Renal pelvis (tissue), 12 donors: ENCODE data around the gene EFHD1. TPM values are rescaled to one million over a fixed set of nuclear protein-coding genes. Genes with fewer than 3 reads are reported as not detected.

Experiments
- DNase-seq: peaks from one replicate; pipeline ENCODE4 v3.0.0-alpha.2; 2013
- long read RNA-seq, 16 experiments: transcript quantifications; one replicate each; lab custom pipeline, GENCODE V29; 2026
- polyA plus RNA-seq, 3 donors: library from polyadenylated mRNA; unstranded; fragments of 120-200 nt; gene quantifications; one replicate each; pipeline ENCODE4 v1.2.1, GENCODE V29; 2013; ENCODE audit not compliant: insufficient read length in 3 of 3

Gene EFHD1, protein sequence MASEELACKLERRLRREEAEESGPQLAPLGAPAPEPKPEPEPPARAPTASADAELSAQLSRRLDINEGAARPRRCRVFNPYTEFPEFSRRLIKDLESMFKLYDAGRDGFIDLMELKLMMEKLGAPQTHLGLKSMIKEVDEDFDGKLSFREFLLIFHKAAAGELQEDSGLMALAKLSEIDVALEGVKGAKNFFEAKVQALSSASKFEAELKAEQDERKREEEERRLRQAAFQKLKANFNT
- 10 to 100 TPM; 58.4 to 77.2 (median 62.4) TPM for polyA plus RNA-seq
- long read RNA-seq, donor 1, transcript EFHD1-201 (4 exons, 2,259 nt): major isoform, 17 of 20 reads
- long read RNA-seq, donor 1, partial matches to known transcripts: 0 of 20 reads
- long read RNA-seq, donor 1, other reads (novel, unspliced or antisense): 0 of 20 reads
- long read RNA-seq, donor 2, transcript EFHD1-201 (4 exons, 2,259 nt): major isoform, 28 of 34 reads
- long read RNA-seq, donor 2, transcript EFHD1-204 (3 exons, 1,538 nt): minor isoform, 6 of 34 reads
- long read RNA-seq, donor 2, partial matches to known transcripts: 0 of 34 reads
- long read RNA-seq, donor 2, other reads (novel, unspliced or antisense): 0 of 34 reads
- long read RNA-seq, donor 3, transcript EFHD1-201 (4 exons, 2,259 nt): major isoform, 25 of 35 reads
- long read RNA-seq, donor 3, transcript EFHD1-204 (3 exons, 1,538 nt): minor isoform, 8 of 35 reads
- long read RNA-seq, donor 3, partial matches to known transcripts: 0 of 35 reads
- long read RNA-seq, donor 3, other reads (novel, unspliced or antisense): 0 of 35 reads
- long read RNA-seq, donor 4, transcript EFHD1-204 (3 exons, 1,538 nt): minor isoform, 19 of 50 reads
- long read RNA-seq, donor 4, transcript EFHD1-201 (4 exons, 2,259 nt): major isoform, 31 of 50 reads
- long read RNA-seq, donor 4, partial matches to known transcripts: 0 of 50 reads
- long read RNA-seq, donor 4, other reads (novel, unspliced or antisense): 0 of 50 reads
- long read RNA-seq, donor 5, transcript EFHD1-201 (4 exons, 2,259 nt): major isoform, 13 of 17 reads
- long read RNA-seq, donor 5, partial matches to known transcripts: 0 of 17 reads
- long read RNA-seq, donor 5, other reads (novel, unspliced or antisense): 0 of 17 reads
- long read RNA-seq, donor 6, transcript EFHD1-201 (4 exons, 2,259 nt): major isoform, 23 of 36 reads
- long read RNA-seq, donor 6, transcript EFHD1-204 (3 exons, 1,538 nt): minor isoform, 13 of 36 reads
- long read RNA-seq, donor 6, partial matches to known transcripts: 0 of 36 reads
- long read RNA-seq, donor 6, other reads (novel, unspliced or antisense): 0 of 36 reads
- long read RNA-seq, donor 7, transcript EFHD1-201 (4 exons, 2,259 nt): major isoform, 40 of 51 reads
- long read RNA-seq, donor 7, transcript EFHD1-204 (3 exons, 1,538 nt): minor isoform, 5 of 51 reads
- long read RNA-seq, donor 7, partial matches to known transcripts: 6 of 51 reads
- long read RNA-seq, donor 7, other reads (novel, unspliced or antisense): 0 of 51 reads
- long read RNA-seq, donor 8, partial matches to known transcripts: 0 of 3 reads
- long read RNA-seq, donor 8, other reads (novel, unspliced or antisense): 0 of 3 reads
- long read RNA-seq, donor 9, transcript EFHD1-201 (4 exons, 2,259 nt): major isoform, 20 of 24 reads
- long read RNA-seq, donor 9, partial matches to known transcripts: 0 of 24 reads
- long read RNA-seq, donor 9, other reads (novel, unspliced or antisense): 0 of 24 reads
- long read RNA-seq, donor 10, transcript EFHD1-204 (3 exons, 1,538 nt): minor isoform, 6 of 19 reads
- long read RNA-seq, donor 10, transcript EFHD1-201 (4 exons, 2,259 nt): major isoform, 13 of 19 reads
- long read RNA-seq, donor 10, partial matches to known transcripts: 0 of 19 reads
- long read RNA-seq, donor 10, other reads (novel, unspliced or antisense): 0 of 19 reads
- long read RNA-seq, donor 11, transcript EFHD1-201 (4 exons, 2,259 nt): major isoform, 19 of 32 reads
- long read RNA-seq, donor 11, partial matches to known transcripts: 11 of 32 reads
- long read RNA-seq, donor 11, other reads (novel, unspliced or antisense): 0 of 32 reads
- long read RNA-seq, donor 12, transcript EFHD1-201 (4 exons, 2,259 nt): major isoform, 44 of 53 reads
- long read RNA-seq, donor 12, transcript EFHD1-204 (3 exons, 1,538 nt): minor isoform, 9 of 53 reads
- long read RNA-seq, donor 12, partial matches to known transcripts: 0 of 53 reads
- long read RNA-seq, donor 12, other reads (novel, unspliced or antisense): 0 of 53 reads
- long read RNA-seq, donor 13, transcript EFHD1-201 (4 exons, 2,259 nt): major isoform, 10 of 15 reads
- long read RNA-seq, donor 13, transcript EFHD1-204 (3 exons, 1,538 nt): minor isoform, 5 of 15 reads
- long read RNA-seq, donor 13, partial matches to known transcripts: 0 of 15 reads
- long read RNA-seq, donor 13, other reads (novel, unspliced or antisense): 0 of 15 reads
- long read RNA-seq, donor 14: 0 reads
- long read RNA-seq, donor 15, transcript EFHD1-204 (3 exons, 1,538 nt): minor isoform, 17 of 43 reads
- long read RNA-seq, donor 15, transcript EFHD1-201 (4 exons, 2,259 nt): major isoform, 26 of 43 reads
- long read RNA-seq, donor 15, partial matches to known transcripts: 0 of 43 reads
- long read RNA-seq, donor 15, other reads (novel, unspliced or antisense): 0 of 43 reads
- long read RNA-seq, donor 16, transcript EFHD1-204 (3 exons, 1,538 nt): minor isoform, 16 of 70 reads
- long read RNA-seq, donor 16, transcript EFHD1-201 (4 exons, 2,259 nt): major isoform, 31 of 70 reads
- long read RNA-seq, donor 16, partial matches to known transcripts: 21 of 70 reads
- long read RNA-seq, donor 16, other reads (novel, unspliced or antisense): 0 of 70 reads

DNA sequence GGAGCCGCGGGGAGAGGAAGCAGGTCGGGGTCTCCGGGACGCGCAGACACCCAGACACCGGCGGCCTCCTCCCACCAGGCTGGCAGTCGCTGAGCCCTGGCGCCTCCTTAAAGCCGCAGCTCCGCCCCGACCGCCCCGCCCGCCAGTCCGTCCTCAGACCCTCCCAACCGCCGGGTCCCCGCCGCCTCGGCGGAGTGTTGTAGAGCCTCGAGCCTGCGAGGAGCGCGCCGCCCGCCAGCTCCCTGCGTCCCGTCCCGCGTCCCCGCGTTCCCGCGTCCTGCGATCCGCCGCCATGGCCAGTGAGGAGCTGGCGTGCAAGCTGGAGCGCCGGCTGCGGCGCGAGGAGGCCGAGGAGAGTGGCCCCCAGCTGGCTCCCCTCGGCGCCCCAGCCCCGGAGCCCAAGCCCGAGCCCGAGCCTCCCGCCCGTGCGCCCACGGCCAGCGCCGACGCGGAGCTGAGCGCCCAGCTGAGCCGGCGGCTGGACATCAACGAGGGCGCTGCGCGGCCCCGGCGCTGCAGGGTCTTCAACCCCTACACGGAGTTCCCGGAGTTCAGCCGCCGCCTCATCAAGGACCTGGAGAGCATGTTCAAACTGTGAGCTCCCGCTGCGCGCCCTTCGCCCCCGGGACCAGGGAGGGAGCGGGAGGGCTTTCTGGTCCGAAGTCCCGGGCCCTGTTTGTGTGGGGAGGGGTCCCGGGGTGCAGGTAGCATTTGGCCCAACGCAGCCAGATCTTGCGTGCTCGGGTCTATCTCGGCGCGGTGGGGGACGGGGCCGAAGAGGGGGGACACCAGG lies at the start of gene EFHD1:
Gene EFHD1, plus strand, starts transcription at position 192 of the 793 bp plus-strand sequence. Its CDS starts 101 bp downstream, at position 293.
- DNase-seq: peak; percentile 73

DNA sequence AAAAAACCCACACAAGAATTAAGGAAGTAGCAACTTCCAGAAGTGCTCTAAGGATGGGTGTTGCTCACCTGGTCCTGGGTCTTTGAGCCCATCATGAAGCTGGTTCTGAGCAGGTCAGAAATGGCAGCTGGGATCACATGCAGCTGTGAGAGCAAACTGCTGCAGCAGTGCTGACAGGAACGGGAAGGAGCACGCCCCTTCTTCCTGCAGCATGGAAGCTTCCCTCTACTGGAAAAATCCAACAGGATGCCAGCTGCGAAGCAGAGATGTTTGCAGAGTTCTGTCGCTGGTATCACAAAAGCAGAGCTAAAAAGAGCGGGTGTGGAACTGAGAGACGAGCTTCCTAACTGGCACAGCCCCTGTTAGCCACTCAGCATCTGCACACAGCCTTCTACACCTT lies 49.2 kb upstream of the EFHD1 start:
- DNase-seq: no peak

DNA sequence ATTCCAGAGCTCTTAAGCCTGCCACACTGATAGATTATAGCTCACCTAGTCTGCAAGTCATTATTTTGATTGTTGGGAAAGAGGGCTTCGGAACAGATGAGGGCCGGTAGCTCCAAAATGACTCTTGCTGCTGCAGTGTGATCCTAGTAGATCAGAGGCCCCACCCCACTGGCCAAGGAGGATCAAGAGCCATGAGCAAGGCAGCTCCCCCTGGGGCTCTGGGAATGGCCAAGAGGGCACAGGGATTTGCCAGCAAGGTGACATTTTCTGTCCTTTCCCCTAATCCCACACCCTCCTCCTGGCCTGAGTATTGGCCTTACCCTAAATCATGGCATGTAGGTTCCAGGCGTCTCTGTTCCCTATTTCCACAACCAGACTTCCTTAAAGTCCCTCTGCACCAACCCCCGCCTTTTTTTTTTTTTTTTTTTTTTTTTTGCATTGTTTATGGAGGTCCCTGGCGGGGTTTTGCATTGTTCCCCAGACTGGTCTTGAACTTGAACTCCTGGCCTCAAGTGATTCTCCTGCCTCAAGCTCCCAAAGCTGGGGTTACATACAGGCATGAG lies 46.4 kb upstream of the EFHD1 start:
- DNase-seq: no peak

DNA sequence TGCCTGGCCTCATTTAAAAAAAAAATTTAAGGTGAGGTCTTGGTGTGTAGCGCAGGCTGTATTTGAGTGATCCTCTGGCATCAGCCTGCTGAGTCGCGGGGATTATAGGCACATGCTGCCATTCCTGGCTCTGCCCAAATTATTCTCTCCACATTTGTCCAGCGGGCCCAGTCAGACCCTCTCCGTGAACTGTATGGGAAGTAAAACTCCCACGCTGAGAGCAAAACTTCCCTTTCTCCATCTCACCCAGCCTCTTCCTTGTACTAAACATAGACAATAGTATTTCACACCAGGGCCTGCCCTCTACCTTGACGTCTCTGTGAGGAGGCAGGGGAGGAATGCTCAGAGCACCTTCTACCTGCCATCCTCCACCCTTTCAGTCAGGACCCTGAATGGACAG lies 45.9 kb upstream of the EFHD1 start:
- DNase-seq: no peak

DNA sequence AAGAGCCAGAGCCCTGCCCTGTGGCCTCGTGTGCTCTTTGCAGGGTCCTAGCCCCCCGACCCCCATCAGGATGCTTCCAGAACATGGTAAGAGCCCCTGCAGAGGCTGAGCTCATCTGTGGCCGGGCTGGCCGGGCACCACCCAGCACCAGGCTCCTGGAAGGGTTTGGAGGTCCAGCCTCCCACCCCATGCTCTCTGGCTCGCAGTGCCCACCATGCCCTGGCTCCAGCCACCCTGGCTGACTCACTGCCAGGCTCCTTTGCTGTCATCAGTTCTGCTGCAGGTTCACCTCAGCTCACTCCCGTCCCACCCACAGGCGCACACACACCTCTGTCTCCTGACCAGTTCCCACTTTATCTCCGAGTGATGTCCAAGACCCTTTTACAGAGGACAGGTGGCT lies 45.4 kb upstream of the EFHD1 start:
- DNase-seq: no peak

DNA sequence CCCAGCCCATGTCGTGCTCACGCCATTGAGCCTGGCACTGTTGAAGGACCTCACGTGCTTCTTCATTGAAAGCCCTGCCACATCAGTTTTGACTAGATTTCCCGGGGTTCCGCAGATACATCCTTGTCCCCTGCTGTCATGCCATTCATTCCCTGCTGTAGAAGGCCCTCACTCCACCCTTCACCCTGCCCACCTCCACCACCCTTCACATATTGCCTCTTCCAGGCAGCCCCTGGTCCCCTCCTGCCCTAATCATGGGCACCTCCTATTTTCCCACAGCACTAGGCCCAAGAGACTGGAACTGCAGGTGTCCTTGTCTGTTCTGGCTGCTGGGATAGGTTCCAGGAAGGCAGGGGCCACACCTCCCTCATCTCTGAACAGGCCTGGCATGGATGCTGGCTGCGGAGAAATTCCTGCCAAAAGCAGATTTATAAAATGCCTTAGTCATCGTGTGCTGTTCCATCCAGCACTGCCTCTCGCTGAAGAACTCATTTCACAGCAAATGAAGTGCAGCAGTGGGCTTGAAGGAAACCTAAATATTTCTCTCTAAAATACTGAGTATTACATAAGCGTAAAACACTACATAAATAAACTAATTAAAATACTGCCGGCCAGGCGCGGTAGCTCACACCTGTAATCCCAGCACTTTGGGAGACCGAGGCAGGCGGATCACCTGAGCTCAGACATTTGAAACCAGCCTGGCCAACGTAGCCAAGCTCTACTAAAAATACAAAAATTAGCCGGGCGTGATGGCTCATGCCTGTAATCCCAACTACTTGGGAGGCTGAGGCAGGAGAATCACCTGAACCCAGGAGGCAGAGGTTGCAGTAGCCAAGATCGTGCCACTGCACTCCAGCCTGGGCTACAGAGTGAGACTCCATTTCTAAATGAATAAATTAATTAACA lies 44.5 kb upstream of the EFHD1 start:
- no peak for DNase-seq

DNA sequence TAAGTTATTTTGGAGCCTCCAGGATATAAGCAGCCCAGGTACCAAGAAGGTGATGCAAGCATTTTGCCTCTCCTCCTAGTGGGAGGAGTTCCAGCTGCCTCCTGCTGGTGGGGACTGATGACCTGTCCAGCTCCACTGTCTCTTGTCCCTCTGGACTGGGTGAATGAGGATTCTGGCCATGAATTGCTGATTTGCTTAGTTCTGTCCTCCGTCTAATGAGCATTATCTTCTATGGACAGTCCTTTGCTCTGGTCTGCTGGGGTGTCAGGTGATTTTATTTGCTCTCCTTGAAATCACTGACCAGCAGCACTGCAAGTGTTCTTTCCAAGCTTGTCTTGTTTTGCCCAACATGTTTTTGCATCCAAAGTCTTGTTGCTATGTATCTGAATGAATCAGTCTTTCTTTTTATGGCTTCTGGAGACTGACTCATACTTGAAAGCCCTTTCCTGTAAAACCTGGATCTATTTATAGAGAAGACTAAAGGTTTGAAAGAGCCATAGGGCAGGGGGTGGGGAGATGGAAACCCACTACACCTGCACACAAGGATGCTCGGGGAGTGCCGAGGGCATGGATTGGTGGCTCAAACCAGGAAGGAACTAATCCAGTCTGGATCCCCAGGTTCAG lies 40.5 kb upstream of the EFHD1 start:
- no peak for DNase-seq

DNA sequence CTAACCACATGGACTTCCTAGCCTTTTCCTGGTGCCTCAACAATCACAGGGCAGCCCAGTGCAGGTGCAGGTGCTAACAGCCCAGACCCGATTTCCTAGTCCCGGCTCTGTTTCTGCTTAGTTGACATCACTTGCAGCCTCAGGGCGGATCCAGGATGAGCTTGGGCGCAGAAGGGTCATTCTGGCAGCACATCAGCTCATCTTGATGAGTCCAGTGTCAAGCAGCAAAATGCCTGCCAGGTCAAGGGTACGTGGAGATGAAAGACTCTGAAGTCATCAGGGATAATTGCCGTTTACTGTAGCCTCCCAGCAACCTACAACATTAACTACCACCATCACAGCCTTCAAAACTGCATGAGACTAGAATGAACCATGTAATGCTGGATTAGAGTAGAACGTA lies 39.4 kb upstream of the EFHD1 start:
- no peak for DNase-seq

DNA sequence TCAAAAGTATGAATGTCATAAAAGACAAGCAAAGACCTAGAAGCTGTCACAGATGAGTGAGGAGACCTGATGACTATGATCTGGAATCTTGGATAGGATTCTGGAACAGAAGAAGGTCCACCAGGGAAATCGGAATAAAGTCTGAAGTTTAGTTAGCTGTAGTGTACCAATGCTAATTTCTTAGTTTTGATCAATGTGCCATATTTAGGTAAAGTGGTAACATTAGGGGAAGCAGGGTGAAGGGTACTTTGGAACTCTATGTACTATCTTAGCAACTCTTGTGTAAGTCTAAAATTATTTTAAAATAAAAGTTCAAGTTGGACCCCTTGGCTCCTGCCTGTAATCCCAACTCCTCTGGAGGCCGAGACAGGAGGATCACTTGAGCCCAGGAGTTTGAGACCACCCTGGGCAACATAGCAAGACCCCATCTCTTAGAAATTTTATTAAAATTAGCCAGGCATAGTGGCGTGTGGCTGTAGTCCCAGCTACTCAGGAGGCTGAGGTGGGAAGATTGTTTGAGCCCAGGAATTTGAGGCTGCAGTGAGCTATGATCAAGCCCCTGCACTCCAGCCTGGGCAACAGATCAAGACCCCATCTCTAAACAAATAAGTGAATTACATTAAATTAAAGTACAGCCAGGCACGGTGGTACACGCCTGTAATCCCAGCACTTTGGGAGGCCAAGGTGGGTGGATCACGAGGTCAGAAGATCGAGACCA lies 35.9 kb upstream of the EFHD1 start:
- DNase-seq: no peak

DNA sequence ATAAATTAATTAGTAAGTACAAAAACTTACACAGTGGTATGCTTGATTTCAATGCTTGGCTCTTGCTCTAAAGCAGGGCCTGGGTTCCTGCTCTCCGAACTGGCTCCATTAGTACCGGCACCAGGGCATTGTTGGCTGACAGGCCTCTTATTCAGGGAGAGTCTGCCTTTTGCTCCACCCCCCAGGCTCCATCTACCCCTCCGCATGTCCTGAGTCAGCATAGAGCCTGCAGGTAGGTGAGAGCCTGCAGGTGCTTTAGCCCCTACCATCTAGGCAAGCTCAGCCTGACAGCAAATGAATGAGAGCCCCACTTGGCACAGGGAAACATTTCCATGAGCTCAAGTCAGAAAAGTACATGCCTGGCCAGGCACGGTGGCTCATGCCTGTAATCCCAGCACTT lies 35.1 kb upstream of the EFHD1 start:
- DNase-seq: no peak

DNA sequence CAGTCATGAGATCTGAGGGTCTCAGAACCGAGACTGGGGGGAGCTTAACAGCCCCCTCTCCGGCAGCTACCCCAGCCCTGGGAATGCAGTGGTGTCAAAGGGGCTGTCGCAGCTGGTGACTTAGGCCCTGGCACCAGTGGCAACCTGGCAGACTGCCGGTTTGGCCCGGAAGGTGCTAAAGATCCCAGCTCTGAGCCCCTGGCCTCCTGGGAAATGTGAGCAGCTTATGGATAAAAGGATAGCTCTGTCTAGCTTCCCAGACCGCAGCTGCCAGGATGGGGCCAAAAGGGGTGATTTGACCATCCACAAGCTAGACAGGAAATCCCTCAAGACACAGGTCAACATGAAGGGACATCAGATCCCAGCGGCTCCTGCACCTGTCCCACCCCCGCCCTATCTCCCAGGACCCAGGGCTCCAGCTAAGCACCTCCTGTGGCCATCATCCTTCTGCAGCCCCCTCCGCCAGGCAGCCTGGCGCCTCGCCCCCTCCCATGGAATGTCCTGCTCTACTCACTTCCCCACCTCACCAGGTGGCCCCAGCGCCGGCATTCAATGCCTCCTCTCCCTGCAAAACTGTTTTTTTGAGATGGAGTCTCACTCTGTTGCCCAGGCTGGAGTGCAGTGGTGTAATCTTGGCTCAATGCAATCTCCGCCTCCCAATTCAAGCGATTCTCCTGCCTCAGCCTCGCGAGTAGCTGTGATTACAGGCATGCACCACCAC lies 33.2 kb upstream of the EFHD1 start:
- DNase-seq: no peak

DNA sequence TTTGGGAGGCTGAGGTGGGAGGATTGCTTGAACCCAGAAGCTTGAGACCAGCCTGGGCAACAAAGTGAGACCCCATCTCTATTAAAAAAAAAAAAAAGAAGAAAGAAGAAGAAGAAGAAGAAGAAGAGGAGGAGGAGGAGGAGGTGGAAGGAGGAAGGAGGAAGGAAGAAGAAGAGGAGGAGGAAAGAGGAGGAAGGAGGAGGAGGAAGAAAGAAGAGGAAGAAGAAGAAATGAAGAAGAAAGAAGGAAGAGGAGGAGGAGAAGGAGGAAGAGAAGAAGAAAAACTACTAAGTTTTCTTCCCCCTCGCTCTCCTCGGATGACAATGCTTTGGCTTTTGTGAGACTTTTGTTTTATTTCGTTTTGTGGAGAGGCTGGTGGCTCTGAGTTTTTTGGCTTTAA lies 30.1 kb upstream of the EFHD1 start:
- no peak for DNase-seq

DNA sequence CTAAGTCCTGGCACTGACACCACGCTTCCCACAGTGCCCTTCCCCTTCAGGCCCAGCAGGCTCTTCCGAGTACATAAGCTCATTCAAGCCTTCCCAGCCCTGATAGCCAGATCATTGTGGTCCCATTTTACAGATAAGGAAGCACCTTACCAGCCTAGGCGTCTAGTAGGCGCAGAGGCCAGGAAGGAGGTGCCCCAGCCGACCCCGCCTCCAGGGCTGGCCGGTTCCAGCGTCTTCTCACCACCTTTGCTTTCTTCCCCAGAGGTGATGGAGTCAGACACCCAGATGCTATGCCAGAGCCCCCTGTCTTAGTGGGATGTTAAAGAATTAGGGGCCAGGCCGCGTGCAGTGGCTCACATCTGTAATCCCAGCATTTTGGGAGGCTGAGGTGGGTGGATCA lies 28.9 kb upstream of the EFHD1 start:
- no peak for DNase-seq

DNA sequence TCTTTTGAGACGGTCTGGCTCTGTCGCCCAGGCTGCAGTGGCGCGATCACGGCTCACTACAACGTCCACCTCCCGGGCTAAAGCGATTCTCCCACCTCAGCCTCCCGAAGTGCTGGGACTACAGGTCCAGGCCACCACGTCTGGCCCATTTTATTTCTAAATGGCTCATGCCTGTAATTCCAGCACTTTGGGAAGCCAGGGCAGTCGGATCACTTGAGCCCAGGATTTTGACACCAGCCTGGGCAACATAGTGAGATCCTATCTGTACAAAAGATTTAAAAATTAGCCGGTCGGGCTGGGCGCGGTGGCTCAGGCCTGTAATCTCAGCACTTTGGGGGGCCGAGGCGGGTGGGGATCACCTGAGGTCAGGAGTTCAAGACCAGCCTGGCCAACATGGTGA lies 26.4 kb upstream of the EFHD1 start:
- DNase-seq: no peak
